Measurements from ENCODE around the gene GPR31.
"Not testable (repeated sequence)": the region's sequence is repeated elsewhere in the genome, so short reads cannot be mapped to it uniquely, and the experiment has no call there.

Gene GPR31, protein sequence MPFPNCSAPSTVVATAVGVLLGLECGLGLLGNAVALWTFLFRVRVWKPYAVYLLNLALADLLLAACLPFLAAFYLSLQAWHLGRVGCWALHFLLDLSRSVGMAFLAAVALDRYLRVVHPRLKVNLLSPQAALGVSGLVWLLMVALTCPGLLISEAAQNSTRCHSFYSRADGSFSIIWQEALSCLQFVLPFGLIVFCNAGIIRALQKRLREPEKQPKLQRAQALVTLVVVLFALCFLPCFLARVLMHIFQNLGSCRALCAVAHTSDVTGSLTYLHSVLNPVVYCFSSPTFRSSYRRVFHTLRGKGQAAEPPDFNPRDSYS

DNA sequence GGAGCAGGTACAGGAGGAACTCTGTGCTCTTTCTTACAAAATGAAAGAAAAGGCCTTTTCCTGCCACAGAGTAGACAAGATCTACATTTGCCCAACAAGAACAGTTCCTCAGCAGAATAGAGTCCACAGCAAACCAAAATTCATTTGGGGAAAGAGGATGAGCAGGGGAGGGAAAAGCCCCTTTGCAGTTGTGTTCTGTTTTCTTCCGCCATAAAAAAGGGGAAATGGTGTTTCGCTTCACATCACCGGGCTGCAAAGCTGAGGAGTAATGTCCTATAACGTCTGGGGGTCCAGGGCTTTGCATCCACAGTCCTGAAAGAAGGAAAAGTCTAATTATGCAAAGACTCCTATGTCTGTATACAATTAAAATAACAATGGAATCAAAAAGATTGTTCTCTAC, at the start of gene GPR31:
TSS of gene GPR31 (minus strand) at position 118 of the 400 bp plus-strand sequence. CDS start 149 bp downstream, outside the sequence.
- DNase-seq: no peak

DNA sequence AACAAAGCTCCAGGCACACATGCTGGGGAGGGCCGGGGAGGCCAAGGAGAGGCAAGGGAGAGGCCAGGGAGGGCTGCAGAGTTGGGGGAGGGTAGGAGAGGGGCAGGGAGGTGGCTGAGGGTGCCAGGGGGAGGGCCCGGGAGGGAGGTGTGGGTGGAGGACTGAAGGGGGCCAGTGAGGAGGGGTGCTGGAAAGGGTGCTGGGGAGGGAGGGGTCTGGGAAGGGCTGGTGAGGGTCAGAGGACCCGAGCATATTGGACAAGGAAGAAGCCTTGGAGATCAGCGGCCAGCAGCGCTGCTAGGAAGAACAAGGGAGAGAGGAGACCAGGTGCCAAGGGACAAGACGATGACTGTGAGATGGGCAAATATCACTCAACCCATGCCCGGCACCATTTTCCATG, 49.7 kb upstream of the GPR31 start:
- no peak for DNase-seq

DNA sequence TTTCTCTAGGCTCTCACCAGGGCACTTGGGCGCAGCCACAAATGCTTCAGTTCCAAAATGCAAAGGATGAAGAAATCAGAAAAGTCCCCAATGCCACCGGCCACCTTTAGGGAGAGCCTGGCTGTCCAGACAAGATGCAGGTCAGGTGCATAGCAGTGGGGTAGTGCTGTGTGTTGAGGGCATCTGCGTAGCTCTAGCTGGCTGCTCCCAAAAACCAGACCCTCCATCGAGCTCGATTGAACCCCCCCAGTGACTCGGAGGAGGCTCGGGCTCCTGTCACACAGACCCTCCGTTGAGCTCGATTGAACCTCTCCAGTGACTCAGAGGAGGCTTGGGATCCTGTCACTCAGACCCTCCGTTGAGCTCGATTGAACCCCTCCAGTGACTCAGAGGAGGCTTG, 47.5 kb upstream of the GPR31 start:
- not testable (repeated sequence) for DNase-seq

DNA sequence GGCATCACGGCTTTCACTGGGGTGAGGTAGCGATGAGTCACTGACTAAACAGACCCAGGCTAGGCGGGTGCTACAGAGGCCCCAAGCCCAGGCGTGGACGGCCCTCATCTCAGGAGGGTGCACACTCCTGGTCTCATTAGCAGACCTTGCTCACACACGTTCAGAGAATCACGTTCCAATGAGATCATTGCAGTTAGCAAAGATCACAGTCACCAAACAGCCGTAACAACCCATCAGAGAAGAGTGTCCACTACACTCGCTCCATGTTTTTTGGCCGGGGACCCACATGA, 46.2 kb upstream of the GPR31 start:
- not testable (repeated sequence) for DNase-seq

DNA sequence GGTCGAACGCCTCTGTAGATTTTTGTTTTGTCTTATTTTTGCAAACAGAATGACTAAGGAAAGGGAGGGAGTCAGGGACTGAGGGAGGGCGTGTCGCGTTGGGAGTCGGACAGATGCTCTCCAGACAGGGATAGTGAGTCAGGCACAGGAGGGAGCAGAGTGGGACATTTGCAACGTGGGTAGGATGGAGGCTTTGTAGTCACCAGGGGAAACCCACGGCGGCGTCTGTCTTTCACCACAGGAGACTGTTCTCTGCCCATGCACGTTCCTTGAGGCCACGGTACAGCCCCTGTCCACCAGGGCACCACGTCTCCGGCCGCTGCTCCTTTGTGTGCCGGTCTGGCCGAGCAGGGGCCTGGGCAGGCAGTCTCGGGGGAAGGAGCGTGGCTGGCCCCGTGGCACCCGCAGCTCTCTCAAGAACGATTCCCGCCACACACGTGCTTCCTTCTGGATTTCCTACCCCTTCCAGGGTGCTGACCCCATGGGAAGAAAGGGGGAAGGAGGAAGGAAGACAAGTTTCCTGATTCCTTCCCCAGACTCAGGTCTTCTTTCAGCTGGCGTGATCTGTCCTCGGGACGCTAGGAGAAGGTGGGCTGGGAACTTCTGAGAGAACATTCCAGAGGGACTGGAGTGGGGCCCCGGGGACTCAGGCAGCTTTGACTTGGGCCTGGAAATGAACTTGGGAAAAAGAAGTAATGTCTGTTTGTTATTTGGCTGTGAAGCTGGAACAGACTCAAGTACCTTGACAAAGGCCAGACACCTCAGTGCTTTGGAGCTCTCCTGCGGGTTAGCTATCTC, 45.7 kb upstream of the GPR31 start:
- DNase-seq: not testable (repeated sequence)

DNA sequence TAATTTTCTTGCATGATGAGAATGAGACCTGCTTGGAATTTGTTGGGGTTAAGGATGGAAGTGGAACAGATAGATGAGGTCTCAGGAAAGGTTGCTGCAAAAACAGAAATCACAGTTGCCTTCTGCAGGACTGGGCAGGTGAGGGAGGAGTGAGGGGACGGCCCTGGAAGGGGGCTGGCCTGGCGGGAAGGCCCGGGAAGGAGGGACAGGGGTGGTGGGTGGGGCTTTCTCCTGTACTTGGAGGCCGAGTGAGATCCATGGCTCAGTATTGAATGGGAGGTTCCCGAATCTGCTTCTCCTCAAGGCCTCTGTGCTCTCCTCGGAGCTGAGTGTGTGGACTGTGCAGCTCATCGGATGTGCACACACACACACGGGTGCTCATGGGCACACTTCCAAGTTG, 44.8 kb upstream of the GPR31 start:
- not testable (repeated sequence) for DNase-seq

DNA sequence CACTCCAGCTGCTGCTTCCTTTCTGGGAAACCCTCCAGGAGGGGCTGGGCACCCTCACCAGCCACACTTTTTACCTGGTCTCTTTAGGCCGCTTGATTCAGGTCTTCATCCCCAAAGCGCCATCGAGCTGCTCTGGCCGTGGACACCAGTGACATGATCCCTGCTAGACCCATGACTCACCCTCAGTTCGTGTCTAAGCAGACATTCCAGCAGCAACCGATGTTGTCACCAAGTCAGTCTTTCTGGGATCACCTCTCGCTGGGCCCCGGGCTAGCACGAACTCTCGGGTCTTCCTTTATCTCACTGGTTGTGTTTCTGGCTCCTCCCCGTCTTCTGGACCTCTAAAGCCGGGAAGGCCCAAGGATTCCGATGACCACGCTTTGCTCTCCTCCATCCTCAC, 43.0 kb upstream of the GPR31 start:
- DNase-seq: no peak

DNA sequence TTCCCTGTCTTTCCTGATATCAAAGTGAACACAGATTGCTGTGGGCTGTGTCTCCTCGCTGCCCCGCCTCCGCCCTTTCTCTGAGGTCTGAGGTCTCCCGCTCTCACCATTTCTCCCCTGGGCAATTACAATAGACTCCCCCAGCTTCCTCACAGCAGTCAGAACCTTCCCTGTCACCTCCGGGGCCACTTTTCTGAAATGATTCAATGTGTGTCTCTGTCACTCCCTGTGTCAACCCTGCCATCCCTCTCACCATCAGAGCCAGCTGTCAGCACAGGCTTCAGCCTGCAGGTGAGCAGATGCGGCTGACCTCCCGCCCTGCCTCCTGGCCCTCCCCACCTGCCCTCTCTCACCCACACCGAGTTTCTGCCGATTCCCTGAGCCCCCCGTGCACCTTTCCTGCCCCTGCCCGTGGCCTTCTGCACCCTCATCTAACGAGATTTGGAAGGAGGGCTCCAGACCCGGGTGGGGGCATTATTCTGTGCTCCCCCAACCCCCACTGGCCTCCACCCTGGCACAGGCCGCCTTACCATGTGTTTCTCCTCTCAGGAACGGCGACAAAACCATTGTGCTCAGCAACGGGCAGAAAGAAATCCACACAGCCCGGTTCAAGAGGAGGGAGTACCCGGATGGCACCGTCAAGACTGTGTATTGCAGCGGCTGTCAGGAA, 38.3 kb upstream of the GPR31 start:
- DNase-seq: not testable (repeated sequence)

DNA sequence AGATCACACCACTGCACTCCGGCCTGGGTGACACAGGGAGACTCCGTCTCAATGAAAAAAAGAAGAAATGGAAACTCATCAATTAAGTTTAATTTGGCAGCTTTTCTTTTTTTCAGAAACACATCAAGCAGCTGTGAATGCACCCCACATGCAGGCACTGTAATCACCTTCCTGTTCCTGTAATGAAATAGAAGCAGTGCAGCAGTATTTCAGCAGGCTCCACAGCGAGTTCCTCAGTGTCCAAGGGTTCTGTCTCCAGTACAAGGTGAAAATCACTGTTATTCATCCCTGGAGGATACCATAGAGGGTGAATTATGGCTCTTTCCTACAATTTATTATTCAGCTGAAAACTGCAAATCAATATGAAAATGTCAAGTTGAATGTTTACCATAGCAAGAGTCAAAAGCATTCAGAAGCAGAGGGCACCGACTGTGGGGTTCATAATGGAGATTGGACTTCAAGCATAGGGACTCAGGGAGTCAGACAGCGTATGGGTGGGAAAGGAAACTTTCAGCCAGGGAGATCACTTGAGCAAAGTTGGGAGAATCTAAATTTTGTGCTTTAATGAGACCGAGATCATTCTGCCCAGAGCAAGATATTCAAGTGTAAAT, 35.8 kb upstream of the GPR31 start:
- not testable (repeated sequence) for DNase-seq

DNA sequence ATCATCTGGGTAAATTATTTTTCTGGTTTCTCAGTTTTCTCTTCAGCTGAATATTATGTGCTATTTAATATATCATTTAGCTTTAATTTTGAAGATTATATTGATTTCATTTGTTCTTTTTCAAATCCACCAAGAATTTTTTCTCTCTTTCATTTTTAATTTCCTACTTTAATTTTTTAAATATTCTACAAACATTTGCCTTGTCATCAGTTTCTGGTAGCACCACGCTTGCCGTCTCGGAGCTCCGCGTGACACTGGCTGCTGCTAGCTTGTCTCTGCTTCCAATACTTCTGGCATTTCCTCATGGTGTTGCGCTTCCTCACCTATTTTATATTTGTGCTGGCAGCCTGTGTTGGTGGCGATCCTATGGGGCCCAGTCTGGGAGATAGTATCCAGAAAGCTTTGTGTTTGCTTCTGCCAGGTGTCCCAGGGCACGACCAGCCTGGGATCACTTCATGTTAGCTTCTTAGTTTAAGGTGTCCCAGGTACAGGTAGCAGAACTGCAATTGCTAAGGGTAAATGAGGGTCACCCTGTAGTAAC, 33.3 kb upstream of the GPR31 start:
- DNase-seq: not testable (repeated sequence)

DNA sequence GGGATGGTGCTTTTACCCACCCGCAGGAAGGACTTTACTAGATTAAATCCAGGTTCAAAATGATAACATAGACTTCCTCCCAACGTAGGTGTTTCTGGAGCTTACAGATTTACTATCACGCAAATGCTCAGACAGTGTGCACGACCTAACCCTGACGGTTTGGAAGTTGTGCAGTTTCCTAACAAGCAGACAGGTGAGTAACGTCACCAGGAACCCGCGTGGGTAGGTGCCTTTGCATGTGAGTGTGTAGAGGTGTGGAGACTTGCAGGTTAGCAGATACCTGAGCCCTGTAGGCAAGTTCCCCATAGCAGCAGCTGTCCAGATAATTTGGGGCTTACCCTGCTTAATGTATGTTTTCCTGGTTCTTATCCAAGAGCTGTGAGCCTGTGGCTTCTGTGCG, 29.5 kb upstream of the GPR31 start:
- DNase-seq: not testable (repeated sequence)

DNA sequence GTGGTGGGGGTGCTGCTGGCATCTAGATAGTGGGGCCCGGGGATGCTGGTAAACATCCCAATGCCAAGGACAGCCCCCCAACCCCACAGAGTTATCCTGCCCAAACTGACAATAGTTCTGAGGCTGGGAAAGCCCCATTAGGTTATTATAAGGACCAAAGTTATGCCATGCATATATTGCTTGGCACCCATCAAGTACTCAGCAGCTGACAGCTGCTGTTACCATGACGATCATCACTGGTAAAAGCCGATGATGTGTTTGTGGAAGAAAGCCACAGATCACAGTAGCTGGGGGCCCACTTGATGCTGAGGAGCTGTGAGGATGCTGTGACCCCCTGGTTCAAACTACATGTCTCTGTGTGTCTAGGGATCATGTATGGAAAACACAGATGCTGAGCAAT, 27.3 kb upstream of the GPR31 start:
- DNase-seq: not testable (repeated sequence)

DNA sequence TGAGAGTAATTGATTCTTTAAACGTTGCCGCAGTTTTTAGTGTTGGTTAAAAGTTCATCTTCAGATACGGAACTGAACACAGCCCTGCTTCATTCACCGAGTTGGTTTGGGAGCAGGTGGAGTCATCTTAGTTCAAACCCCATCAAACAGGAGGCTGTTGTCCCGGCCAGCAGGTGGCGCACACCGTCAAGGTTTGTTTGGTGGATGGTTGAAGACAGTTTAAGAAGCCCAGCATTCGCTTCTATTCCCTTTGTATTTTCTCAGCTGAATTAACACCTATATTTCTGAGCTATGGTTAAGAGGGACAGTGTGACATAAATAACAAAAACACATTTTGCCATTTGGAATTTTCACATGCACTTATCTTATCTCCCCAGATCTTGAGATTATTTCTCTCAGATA, 25.1 kb upstream of the GPR31 start:
- DNase-seq: not testable (repeated sequence)

DNA sequence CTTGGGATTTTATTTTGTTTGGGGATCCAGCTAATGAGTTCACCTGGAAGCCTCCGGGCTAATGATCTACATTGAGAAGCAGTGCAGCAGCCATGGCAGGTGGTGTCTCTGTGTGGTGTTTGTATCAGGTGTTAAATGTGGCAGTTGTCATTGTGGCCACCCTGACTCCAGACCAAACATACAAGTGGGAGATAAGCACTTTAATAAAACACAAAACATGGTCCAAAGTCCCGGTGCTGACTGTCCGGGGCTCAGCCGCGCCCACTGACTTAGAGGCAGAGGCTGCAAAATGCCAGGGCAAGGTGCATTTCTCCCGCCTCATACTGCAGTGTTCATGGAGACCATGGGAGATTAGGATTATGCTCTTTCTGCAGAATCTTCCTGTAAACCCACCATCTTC, 23.6 kb upstream of the GPR31 start:
- DNase-seq: not testable (repeated sequence)

DNA sequence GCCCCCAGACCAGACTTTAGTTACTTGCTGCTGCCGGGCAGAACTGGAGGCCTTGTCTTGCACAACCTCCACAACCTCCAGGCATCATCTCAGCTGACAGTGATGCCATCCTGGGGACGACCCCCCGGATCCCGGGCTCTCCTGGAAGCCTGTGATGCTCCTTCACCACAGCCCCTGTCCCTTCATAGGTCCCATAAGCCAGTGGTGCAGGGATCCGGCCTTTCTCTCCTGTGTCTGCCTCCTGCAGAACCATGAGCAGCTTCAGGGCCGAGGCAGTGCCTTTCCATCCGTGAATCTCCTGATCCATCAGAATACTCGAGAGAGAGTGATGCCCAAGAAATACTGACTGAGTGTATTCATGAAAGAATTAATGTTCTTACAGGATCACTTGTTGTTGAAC, 22.3 kb upstream of the GPR31 start:
- not testable (repeated sequence) for DNase-seq

DNA sequence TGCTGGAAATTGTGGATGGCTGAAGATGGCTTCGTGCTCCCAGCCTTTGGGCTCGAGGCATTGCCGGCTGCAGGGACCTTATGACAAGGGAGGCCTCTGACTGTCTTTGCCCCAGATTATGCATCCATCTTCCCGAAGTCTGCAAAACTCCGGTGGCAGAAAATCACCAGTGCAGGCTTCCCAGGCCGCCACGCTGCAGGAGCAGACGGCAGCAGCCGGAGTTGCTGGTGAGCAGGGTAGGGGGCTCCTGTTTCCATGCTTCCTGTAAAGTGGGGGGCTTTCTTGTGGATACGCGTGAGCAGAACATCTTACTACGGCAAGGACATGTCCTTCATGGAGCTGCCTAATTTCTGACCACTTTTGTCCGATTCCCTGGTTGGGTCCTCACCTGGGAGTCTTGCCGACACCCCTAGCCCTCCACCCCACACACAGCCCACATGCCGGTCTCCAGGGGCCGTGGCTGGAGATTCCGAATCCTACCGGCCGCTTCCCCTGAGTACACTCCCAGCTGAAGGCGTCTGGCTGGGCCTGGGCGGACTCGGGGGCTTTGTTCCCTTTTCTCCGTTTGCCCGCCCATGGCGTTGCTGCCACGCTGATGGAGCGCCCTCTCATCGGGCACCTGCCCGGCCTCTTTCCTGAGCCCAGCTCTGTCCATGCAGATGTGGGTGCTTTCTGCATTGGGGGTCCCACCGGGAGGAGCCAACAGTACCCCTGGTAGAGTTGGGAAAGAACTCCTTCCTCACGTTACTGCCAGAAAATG, 21.3 kb upstream of the GPR31 start:
- not testable (repeated sequence) for DNase-seq

DNA sequence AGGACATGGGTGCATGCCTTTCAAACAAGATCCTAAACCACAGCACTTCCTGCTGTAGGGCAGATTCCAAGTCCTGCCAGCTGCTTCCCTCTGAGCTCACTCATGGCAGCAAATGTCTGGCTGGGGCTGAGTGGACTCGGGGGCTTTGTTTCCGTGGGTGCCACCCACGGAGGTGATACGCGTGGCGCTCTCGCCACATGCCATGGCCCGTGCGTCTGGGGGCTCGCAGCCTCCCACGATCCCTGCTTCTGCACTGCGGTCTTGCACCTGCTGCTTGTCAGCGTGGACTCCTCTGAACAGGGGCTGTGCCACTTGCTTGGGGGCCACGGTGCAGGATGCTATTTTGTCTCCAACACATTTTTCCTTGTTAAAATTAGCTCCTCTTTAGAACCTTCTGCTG, 19.5 kb upstream of the GPR31 start:
- not testable (repeated sequence) for DNase-seq

DNA sequence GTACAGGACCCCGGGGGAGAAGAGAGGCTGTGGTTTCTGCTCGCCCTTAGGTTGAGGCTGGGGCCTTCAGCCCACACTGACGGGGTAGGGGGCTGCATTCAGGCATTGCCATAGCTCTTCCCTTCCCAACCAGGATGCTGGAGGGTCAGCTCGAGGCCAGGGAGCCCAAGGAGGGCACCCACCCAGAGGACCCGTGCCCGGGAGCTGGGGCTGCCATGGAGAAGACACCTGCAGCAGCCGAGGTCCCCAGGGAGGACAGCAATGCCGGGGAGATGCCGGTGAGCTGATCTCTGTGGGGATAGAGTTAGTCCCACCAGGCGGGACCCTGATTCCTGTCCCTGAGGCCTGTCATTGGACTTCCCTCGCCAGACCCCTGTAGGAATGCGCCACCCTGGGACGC, 14.2 kb upstream of the GPR31 start:
- DNase-seq: not testable (repeated sequence)

DNA sequence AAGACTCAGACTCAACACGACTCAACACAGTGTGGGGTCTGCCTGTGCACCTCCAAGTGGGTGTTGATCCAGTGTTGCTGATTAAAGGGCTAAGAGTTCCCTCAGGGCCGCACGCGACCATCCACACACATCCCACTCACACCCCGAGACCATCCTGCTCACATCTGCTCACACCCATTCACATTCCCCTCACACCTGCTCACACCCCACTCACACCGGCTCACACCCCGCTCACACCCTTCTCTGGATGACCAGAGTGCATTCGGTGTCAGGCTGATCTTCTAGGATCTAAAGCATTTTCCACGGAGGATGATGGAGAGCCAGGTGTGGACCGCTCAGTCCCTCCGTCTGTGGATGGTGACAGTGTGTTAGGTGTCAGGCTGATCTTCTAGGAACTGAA, 13.5 kb upstream of the GPR31 start:
- not testable (repeated sequence) for DNase-seq

DNA sequence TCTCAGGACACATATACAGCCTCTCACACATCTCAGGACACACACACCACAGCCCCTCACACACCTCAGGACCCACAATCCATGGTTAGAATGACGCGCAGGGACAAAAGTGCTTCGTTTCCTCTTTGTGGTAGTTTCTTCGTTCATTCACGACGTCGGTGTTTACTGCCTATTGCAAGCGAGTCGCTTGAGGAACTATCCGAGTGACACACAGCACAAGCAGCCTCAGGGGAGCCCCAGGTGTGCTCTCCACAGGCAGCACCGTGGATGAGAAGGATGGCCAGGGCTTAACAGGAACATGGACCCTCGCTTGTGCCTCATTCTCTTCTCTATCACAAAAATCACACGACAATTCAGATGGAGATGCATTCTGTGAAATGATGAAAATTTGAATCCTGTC, 12.1 kb upstream of the GPR31 start:
- DNase-seq: not testable (repeated sequence)

DNA sequence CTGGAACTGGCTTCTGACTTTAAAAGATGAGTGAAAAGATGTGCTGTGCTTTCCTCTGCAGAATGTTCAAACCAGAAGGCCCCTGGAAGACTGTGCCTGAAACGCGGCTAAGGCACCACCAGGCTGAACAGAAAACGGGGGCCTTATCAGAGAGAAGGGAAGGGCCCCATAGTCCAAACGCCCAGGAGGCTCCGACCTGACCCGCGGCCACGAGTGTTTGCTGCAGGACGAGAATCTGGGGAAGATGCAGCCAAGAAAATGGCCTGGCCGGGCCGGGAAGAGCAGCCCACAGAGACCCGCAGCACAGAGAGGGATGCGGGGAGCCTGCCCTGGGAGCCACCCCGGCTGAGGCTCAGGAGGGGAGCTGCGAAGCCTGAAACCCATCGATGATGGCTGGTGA, 10.5 kb upstream of the GPR31 start:
- not testable (repeated sequence) for DNase-seq

DNA sequence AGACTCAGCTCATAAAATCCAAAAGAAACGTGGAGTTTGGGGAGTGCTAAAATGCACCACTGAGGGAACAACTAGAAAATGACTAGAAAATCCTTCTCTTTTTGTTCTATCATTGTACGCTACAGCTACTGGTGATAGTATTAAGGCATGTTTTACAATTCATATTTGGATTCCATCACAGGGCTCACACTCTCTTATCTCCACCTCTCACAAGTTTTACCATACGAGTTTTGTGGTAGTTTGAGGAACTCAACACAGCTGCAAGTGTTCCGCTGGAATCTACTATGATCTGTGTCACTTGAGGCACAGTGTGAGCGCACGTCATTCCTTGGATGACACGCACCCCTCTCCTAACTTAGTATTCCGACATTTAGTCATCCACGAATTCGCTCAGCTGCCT, 9.9 kb upstream of the GPR31 start:
- not testable (repeated sequence) for DNase-seq
